SK-N-MC (cell line): ENCODE results near the gene CCDC184.

Experiments used
- EZH2 ChIP-seq: fragments of 200-600 bp; sonication (generic); IDR thresholded peaks from one replicate; pipeline ENCODE4 v1.6.1; 2017; ENCODE audit warnings: antibody characterized with exemption
- FOXP2 ChIP-seq: optimal IDR thresholded peaks from 2 replicates; pipeline ENCODE3; 2011; ENCODE audit warnings: mild to moderate bottlenecking, moderate library complexity; ENCODE audit not compliant: insufficient read depth; ENCODE audit errors: extremely low read length, control extremely low read depth
- POLR2AphosphoS5 ChIP-seq: IDR thresholded peaks from 2 replicates; pipeline ENCODE4 v1.6.1; 2012; ENCODE audit warnings: mild to moderate bottlenecking, low read depth, low read length, borderline replicate concordance

DNA sequence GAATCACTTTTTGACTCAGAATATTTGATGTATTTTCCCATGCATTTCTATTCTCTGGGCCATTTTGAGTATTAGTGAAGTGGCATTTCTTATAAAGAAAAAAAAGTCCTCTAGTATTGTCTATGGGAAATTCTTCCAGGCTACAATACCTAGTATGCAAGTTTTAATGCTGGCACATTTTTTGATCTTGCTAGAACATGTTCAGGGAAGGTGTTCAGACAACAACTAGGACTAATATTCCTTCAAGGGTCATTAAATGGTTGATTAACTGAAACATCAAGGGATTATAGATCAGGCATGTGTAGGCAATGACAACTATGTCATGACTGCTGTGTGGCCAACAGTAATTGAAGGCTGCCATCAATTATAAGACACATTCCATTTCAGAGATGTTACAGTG is 7.7 kb downstream of the CCDC184 start:
- TF ChIP-seq POLR2AphosphoS5 (no peak), EZH2 (no peak), FOXP2 (no peak)
